Suprapubic skin (tissue), 4 donors: ENCODE results near the gene CDC42EP5. TPM values are rescaled to one million over a fixed set of nuclear protein-coding genes. Genes with fewer than 3 reads are reported as not detected.
"Not testable (repeated sequence)": the region's sequence is repeated elsewhere in the genome, so short reads cannot be mapped to it uniquely, and the experiment has no call there.

Experiments
- DNase-seq, 2 donors: peaks; one replicate each; pipeline ENCODE4 v3.0.0-alpha.2; 2019; ENCODE audit warnings: low spot score in 2 of 2
- H3K27ac ChIP-seq: fragments of 200-600 bp; sonication (generic); one replicate; pipeline ENCODE4 v1.5.1; 2019
- H3K27me3 ChIP-seq: fragments of 200-600 bp; sonication (generic); one replicate; pipeline ENCODE4 v1.5.1; 2019
- H3K36me3 ChIP-seq: fragments of 200-600 bp; sonication (generic); one replicate; pipeline ENCODE4 v1.5.1; 2019
- H3K4me1 ChIP-seq: fragments of 200-600 bp; sonication (generic); one replicate; pipeline ENCODE4 v1.5.1; 2019
- H3K4me3 ChIP-seq: fragments of 200-600 bp; sonication (generic); one replicate; pipeline ENCODE4 v1.5.1; 2019; ENCODE audit warnings: mild to moderate bottlenecking
- H3K9me3 ChIP-seq: fragments of 200-600 bp; sonication (generic); one replicate; pipeline ENCODE4 v1.5.1; 2019
- CTCF ChIP-seq, 2 donors: fragments of 200-600 bp in 1 of 2; fragments of 450-650 bp in 1 of 2; sonication (generic) in 1 of 2; IDR thresholded peaks; one replicate each; pipeline ENCODE4 v1.5.1; 2016 to 2019; ENCODE audit warnings: antibody characterized with exemption in 2 of 2, mild to moderate bottlenecking in 1 of 2, moderate library complexity in 1 of 2
- EP300 ChIP-seq: sonication (generic); formaldehyde crosslinking; IDR thresholded peaks from one replicate; pipeline ENCODE4 v1.6.1; 2017; ENCODE audit warnings: antibody characterized with exemption
- POLR2A ChIP-seq, 2 donors: fragments of 450-650 bp; IDR thresholded peaks; one replicate each; pipeline ENCODE4 v1.6.1; 2017; ENCODE audit warnings: antibody characterized with exemption in 2 of 2, mild to moderate bottlenecking in 2 of 2, moderate library complexity in 2 of 2
- POLR2AphosphoS5 ChIP-seq, 3 donors: sonication (generic); formaldehyde crosslinking; IDR thresholded peaks; one replicate each; pipeline ENCODE4 v1.6.1; 2017; ENCODE audit warnings: antibody characterized with exemption in 3 of 3
- WGBS: methylation state at CpG from one replicate; pipeline ENCODE4 v1.1.5; 2018; 5-methylcytosine and 5-hydroxymethylcytosine counted together
- total RNA-seq, 4 donors: library from RNA; depleted of rRNA; stranded (reverse); fragments of >200 nt; gene quantifications; one replicate each; pipeline ENCODE4 v1.1.0, GENCODE V29; 2016

Gene CDC42EP5
- total RNA-seq, 4 donors from 2014 or later = 4.2 to 9.4 (median 5.5) TPM

- peak in 1 of 2 donors; percentile 59 for DNase-seq
- Histone ChIP-seq H3K27me3 (no peaks in the 10 kb centered on the region), H3K4me1 (peaks cover 37% of the 10 kb centered on the region), H3K4me3 (no peak overlapping the region), H3K9me3 (no peaks in the 10 kb centered on the region), H3K27ac (no peak overlapping the region), H3K36me3 (no peaks in the 10 kb centered on the region)
- no peak for TF ChIP-seq POLR2A (IDR thresholded peaks at IDR 0.05)
- TF ChIP-seq POLR2AphosphoS5 (IDR thresholded peaks at IDR 0.05) = no peak
- TF ChIP-seq EP300 = no peak
- TF ChIP-seq CTCF (IDR thresholded peaks at IDR 0.05) = no peak
- 43% methylated on average over 6 of the region's 6 CpGs for WGBS
Measured at GRCh38 chr19:54473892-54474372, 836 bp upstream of the CDC42EP5 start.

- no peaks in the 10 kb centered on the region for H3K27me3 ChIP-seq
- no peak for TF ChIP-seq EP300
- TF ChIP-seq POLR2AphosphoS5 (IDR thresholded peaks at IDR 0.05) = no peak
- no peak for TF ChIP-seq CTCF (IDR thresholded peaks at IDR 0.05)
- TF ChIP-seq POLR2A (IDR thresholded peaks at IDR 0.05) = no peak
Measured at GRCh38 chr19:54470991-54471782, 1.9 kb downstream of the CDC42EP5 start.

GRCh38 chr19:54470276-54470887 lies 2.7 kb downstream of the CDC42EP5 start:
- 65% methylated on average over 10 of the region's 10 CpGs for WGBS
- DNase-seq = peak in 1 of 2 donors; percentile 54
- H3K4me3 ChIP-seq = peak overlapping the region; percentile 59

More at GRCh38 chr19:54470991-54471782, 1.9 kb downstream of the CDC42EP5 start:
- H3K27ac ChIP-seq = peak overlapping the region; percentile 82
- H3K9me3 ChIP-seq = no peaks in the 10 kb centered on the region
- no peaks in the 10 kb centered on the region for H3K36me3 ChIP-seq
- WGBS = 3% methylated on average over 15 of the region's 60 CpGs
- peaks cover 38% of the 10 kb centered on the region for H3K4me1 ChIP-seq
- DNase-seq = peak in 1 of 2 donors; percentile 79
- H3K4me3 ChIP-seq = peak overlapping the region; percentile 59

GRCh38 chr19:54469496-54469934 lies 3.6 kb downstream of the CDC42EP5 start:
- Histone ChIP-seq H3K9me3 (no peaks in the 10 kb centered on the region), H3K27me3 (no peaks in the 10 kb centered on the region), H3K36me3 (no peaks in the 10 kb centered on the region), H3K4me1 (peaks cover 42% of the 10 kb centered on the region), H3K27ac (no peak overlapping the region), H3K4me3 (no peak overlapping the region)
- no peak for TF ChIP-seq CTCF (IDR thresholded peaks at IDR 0.05)
- TF ChIP-seq POLR2A (IDR thresholded peaks at IDR 0.05) = no peak
- TF ChIP-seq EP300 = no peak
- peak; percentile 63 to 71 for DNase-seq
- WGBS = 26% methylated on average over 8 of the region's 8 CpGs

More at GRCh38 chr19:54470276-54470887, 2.7 kb downstream of the CDC42EP5 start:
- Histone ChIP-seq H3K27ac (peak overlapping the region; percentile 82), H3K9me3 (no peaks in the 10 kb centered on the region), H3K27me3 (no peaks in the 10 kb centered on the region), H3K36me3 (no peaks in the 10 kb centered on the region), H3K4me1 (peaks cover 38% of the 10 kb centered on the region)
- TF ChIP-seq CTCF (IDR thresholded peaks at IDR 0.05) = no peak
- TF ChIP-seq POLR2AphosphoS5 (IDR thresholded peaks at IDR 0.05) = no peak
- TF ChIP-seq EP300 = no peak
- TF ChIP-seq POLR2A (IDR thresholded peaks at IDR 0.05) = no peak

- H3K4me3 ChIP-seq, H3K9me3 ChIP-seq, DNase-seq, H3K27ac ChIP-seq, H3K27me3 ChIP-seq: not testable (repeated sequence)
- Histone ChIP-seq H3K4me1 (peaks cover 58% of the 10 kb centered on the region), H3K36me3 (peaks cover 11% of the 10 kb centered on the region)
- 96% methylated on average over 14 of the region's 14 CpGs for WGBS
Measured at GRCh38 chr19:54466110-54466480, 7.0 kb downstream of the CDC42EP5 start.
